ENCODE data around the gene AKAP8L.

The AKAP8L gene

GRCh38 chr19:15431396-15432017 is 12.7 kb upstream of the AKAP8L start:
- no peak for DNase-seq (ENCODE audit: low read depth, low spot score)
- CTCF ChIA-PET = interaction anchor here (0.9 to 6.3 kb wide), 2 partner anchors 11 to 124 kb away, joined by 3 to 39 read pairs; partner anchors contain the start of gene AKAP8L
- POLR2A ChIA-PET = interaction anchor here (4.4 kb wide), 1 partner anchor 13 kb away, joined by 44 read pairs; the partner anchor contains the start of gene AKAP8L
- H3K4me3 ChIP-seq (ENCODE audit: low read depth, low read length) = peak overlapping the region; percentile 80
- no peak for TF ChIP-seq CTCF (IDR thresholded peaks at IDR 0.05; ENCODE audit: insufficient read depth, low read length, missing control alignments)

GRCh38 chr19:15430526-15431120 is 11.8 kb upstream of the AKAP8L start:
- ChIA-PET POLR2A (interaction anchor here (4.4 kb wide), 1 partner anchor 12 kb away, joined by 44 read pairs; the partner anchor contains the start of gene AKAP8L), CTCF (interaction anchor here (2.0 to 6.3 kb wide), 2 partner anchors 10 to 125 kb away, joined by 5 to 39 read pairs; partner anchors contain the start of gene AKAP8L)
- no peak for TF ChIP-seq CTCF (IDR thresholded peaks at IDR 0.05; ENCODE audit: insufficient read depth, low read length, missing control alignments)
- no peak for DNase-seq (ENCODE audit: low read depth, low spot score)
- peak overlapping the region; percentile 80 for H3K4me3 ChIP-seq (ENCODE audit: low read depth, low read length)

DNA sequence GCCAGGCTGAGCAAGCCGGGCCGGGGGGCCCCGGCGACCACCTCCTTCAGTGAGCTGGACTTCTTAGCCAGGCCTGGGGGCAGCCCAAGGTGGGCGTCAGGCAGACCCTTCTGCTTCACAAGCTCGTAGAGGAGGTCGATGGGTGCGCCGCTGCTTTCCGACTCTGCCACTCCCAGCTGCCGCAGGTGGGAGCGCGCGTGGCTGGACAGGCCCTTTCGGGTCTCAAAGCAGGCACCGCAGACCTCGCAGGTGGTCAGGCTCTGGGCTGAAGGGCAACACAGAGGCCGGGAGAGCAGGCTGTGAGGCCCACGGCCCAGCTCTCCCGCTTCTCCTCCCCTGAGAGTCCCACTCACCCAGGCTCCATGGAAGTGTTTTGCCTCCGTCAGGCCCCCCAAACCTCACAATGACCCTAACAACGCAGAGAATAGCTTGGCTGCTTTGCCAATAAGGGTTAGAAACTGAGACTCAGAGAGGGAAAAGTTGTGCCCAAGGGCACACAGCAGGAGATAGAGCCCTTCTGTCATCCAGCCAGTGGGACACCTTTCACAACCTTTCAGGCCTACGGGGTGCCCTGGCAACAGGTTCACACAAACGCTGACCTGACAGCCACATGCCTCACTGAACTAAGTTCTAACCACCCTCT is 11.2 kb upstream of the AKAP8L start:
- H3K4me3 ChIP-seq (ENCODE audit: low read depth, low read length) = no peak overlapping the region
- no peak for DNase-seq (ENCODE audit: low read depth, low spot score)
- TF ChIP-seq CTCF (IDR thresholded peaks at IDR 0.05; ENCODE audit: insufficient read depth, low read length, missing control alignments) = no peak
- ChIA-PET POLR2A (interaction anchor here (4.4 kb wide), 1 partner anchor 11 kb away, joined by 44 read pairs; the partner anchor contains the start of gene AKAP8L), CTCF (interaction anchor here (2.0 to 6.3 kb wide), 2 partner anchors 10 to 125 kb away, joined by 5 to 39 read pairs; partner anchors contain the start of gene AKAP8L)

- H3K4me3 ChIP-seq (ENCODE audit: low read depth, low read length) = no peak overlapping the region
- ChIA-PET CTCF (interaction anchor here (0.7 to 6.3 kb wide), 4 partner anchors 9 to 126 kb away, joined by 3 to 39 read pairs (median 4); partner anchors contain the start of gene AKAP8L), POLR2A (interaction anchor here (4.4 kb wide), 1 partner anchor 10 kb away, joined by 44 read pairs; the partner anchor contains the start of gene AKAP8L)
- no peak for TF ChIP-seq CTCF (IDR thresholded peaks at IDR 0.05; ENCODE audit: insufficient read depth, low read length, missing control alignments)
- no peak for DNase-seq (ENCODE audit: low read depth, low spot score)
Measured at GRCh38 chr19:15428956-15429824, 10.4 kb upstream of the AKAP8L start.

DNA sequence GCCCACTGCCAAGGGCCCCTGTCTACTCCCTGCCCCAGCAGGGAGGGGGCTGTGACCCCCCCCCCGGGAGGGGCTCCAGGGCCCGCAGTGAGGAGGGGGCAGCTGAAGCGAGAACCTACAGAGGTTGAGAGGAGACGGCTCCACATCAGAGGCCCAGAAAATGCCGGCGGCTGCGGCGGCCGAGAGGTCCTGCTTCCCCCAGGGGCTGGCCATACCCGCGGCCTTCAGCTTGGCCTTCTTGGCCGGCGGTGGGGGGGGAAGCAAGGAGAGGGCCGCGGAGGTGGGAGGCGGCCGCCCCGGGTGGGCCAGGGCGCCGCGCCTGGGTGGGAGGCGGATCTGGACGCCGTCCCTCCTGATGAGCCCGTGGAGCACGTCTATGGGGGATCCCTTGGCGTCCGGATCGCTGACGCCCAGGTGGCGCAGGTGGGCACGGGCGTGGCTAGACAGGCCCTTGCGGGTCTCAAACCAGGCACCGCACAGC is 9.2 kb upstream of the AKAP8L start:
- H3K4me3 ChIP-seq (ENCODE audit: low read depth, low read length) = no peak overlapping the region
- no peak for TF ChIP-seq CTCF (IDR thresholded peaks at IDR 0.05; ENCODE audit: insufficient read depth, low read length, missing control alignments)
- CTCF ChIA-PET = interaction anchor here (0.9 to 6.3 kb wide), 2 partner anchors 8 to 10 kb away, joined by 3 to 39 read pairs; partner anchors contain the start of gene AKAP8L
- no peak for DNase-seq (ENCODE audit: low read depth, low spot score)
- POLR2A ChIA-PET = no interaction called here

All from AG04449 (cell line).